GM12891 (cell line): ENCODE measurements around the gene BACH2.

ENCODE experiments used
- PAX5 ChIP-seq: IDR thresholded peaks from 2 replicates; pipeline ENCODE4 v1.6.1; 2011; ENCODE audit warnings: low read length, moderate library complexity, mild to moderate bottlenecking; ENCODE audit not compliant: insufficient read depth, severe bottlenecking
- POLR2A ChIP-seq: IDR thresholded peaks from 2 replicates; pipeline ENCODE4 v1.6.1; 2011; ENCODE audit warnings: low read depth, low read length, control low read depth
- POLR2AphosphoS5 ChIP-seq: IDR thresholded peaks from 2 replicates; pipeline ENCODE4 v1.6.1; 2011; ENCODE audit warnings: low read depth, low read length, control low read depth
- POU2F2 ChIP-seq: IDR thresholded peaks from 2 replicates; pipeline ENCODE4 v1.6.1; 2011; ENCODE audit warnings: low read depth, mild to moderate bottlenecking, control low read depth, low read length, moderate library complexity
- SPI1 ChIP-seq: IDR thresholded peaks from 2 replicates; pipeline ENCODE4 v1.6.1; 2011; ENCODE audit warnings: low read depth, low read length, control low read depth
- TAF1 ChIP-seq: IDR thresholded peaks from 2 replicates; pipeline ENCODE4 v1.6.1; 2011; ENCODE audit warnings: low read depth, low read length, control low read depth

- TF ChIP-seq POLR2AphosphoS5 (no peak), POLR2A (no peak), TAF1 (no peak), PAX5 (no peak), SPI1 (no peak), POU2F2 (no peak)
Observed at GRCh38 chr6:90249458-90249857, 47.2 kb downstream of the BACH2 start.
